ENCODE data around the gene CALD1.

The CALD1 gene

DNA sequence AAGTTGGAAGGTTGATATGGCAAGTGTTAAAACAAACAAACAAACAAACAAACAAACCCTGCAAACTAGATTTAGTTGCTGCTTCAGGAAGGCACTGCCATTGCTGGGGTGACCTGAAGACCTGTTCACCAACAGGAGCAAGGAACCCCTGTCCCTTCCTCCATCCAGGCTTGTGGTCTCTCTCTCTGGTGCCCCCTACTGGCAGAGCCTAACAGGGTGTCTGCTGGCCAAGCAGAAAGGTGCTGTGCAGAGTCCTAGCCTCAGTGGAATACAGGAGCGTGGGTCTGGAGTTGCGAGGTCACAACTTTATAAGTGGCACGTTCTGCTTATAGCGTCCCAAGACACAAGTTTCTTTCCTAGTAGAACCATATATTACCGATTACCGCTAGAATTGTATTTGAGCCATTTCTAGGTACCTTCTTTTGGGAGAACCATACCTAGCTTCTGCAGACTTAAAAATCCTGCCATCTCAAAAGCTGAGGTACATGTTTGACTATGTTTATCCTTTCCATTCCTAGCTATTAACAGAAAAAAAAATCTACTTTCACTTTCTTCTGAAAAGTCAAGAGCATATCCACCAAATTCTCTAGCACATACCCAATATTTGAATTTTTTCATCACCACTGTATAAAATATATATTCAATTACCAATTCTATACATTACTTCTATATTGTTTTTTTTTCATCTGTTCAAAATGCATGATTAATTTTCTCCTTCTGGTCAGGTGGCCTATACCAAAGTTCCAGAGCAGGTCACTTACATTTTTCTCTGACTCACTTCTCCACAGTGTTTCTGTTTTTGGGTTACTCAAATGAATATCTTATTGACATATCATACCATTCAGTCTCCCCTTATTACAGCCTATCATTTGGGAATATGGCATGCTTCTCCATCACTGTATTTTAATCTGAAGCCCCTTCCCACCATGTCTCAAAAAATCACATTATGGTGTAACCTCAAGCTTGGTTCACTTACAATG, 29.1 kb upstream of the CALD1 start:
- TF ChIP-seq, protein P1, sequence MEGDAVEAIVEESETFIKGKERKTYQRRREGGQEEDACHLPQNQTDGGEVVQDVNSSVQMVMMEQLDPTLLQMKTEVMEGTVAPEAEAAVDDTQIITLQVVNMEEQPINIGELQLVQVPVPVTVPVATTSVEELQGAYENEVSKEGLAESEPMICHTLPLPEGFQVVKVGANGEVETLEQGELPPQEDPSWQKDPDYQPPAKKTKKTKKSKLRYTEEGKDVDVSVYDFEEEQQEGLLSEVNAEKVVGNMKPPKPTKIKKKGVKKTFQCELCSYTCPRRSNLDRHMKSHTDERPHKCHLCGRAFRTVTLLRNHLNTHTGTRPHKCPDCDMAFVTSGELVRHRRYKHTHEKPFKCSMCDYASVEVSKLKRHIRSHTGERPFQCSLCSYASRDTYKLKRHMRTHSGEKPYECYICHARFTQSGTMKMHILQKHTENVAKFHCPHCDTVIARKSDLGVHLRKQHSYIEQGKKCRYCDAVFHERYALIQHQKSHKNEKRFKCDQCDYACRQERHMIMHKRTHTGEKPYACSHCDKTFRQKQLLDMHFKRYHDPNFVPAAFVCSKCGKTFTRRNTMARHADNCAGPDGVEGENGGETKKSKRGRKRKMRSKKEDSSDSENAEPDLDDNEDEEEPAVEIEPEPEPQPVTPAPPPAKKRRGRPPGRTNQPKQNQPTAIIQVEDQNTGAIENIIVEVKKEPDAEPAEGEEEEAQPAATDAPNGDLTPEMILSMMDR (IDR thresholded peaks at IDR 0.05; ENCODE audit: low read depth, low read length) = peak; percentile 70
- H3K4me3 ChIP-seq (ENCODE audit: low read depth, low read length) = no peak overlapping the region

DNA sequence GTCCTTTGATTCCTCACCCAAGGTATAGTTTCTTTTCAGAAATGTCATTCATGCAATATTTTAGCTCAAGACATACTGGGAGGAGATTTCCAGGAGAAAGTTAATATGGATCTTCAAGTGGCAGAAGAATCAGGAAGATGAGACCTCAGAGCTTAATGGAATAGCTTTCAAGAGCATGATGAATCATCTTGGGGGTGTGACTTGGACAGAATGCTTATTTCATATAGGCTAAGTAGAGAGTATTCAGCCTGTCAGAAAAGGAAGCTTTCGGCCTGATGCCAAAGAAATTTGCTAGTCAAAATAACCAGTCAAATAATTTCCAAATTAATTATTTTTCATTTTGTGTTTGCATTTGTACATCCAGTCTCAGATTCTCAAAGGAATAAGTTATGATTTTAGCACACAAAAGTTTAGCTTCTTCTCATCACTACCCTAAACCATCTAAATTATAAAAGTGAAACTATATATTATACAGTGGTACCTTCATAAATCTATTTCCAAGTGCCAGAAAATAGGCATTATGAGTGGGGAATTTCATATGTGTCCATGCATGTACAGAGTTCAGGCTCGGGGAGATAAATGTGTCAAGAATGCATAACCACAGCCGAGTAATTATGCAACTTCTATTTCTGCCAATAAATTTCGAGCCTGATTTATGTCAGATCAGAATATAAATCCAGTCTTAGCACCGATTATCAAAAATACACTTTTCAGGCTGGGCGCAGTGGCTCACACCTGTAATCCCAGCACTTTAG, 27.3 kb upstream of the CALD1 start:
- no peak overlapping the region for H3K4me3 ChIP-seq (ENCODE audit: low read depth, low read length)
- TF ChIP-seq, protein P1 (IDR thresholded peaks at IDR 0.05; ENCODE audit: low read depth, low read length) = no peak

DNA sequence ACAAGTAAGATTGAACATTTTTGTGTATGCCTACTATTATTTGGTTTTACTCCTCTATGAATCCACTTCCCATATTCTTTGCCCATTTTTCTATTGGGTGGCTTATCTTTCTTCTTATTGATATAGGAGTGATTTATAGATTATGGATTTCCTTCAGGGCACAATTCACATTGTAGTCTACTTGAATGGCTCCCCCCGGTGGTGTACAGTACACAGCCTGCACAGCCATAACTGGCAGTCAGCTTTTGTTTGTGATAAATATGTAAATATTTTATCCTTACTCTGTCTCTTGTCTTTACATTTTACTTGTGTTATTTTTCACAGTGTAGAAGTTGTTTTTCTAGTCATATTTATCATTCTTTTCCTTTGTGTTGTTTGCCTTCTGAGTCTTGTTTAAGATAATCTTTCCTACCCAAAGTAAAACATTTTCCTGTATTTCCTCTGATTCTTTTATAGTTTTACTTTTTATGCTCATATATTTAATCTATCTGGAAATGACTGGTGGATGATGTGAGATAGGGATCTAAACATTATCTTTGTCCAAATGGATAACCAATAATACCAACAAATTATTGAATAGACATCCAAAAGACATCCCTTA, 23.9 kb upstream of the CALD1 start:
- TF ChIP-seq, protein P1 (IDR thresholded peaks at IDR 0.05; ENCODE audit: low read depth, low read length) = peak; percentile 62
- no peak overlapping the region for H3K4me3 ChIP-seq (ENCODE audit: low read depth, low read length)

DNA sequence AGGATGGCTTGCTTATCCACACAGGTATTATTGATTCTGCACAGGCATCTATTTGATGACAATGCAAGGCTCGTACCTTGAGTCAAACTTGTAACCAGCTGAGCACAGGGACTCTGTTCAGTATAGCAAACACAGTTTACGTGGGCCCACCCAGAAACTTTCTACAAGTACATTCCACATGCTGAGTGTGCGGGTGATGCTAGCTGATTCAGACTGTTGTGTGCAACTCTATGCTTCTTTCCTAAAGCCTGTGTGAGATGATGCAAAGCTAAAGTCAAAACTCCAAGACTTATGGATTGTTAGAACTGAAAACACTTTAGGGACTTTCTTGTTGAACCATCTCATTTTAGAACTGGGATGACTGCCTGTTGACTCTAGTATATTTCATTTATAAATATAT, 21.5 kb upstream of the CALD1 start:
- TF ChIP-seq, protein P1 (IDR thresholded peaks at IDR 0.05; ENCODE audit: low read depth, low read length) = no peak
- H3K4me3 ChIP-seq (ENCODE audit: low read depth, low read length) = no peak overlapping the region

DNA sequence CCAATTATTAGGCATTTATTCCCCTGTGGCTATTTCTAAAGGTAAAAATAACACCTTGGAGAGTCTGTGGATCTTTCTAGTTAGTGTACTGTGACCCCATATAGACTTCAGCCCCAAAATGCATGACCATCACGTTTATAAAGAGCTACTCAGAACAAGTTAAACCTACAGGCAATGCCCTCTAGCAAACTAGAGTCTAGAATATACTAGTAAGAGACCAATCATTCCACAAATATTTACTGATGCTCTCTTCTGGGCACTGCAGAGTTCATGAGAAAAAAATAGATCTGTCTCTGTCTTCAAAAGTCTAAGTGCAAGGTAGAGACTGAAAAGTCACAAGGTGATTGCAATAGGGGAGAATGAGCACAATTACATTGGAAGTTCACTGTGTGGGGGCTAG, 20.5 kb upstream of the CALD1 start:
- TF ChIP-seq, protein P1 (IDR thresholded peaks at IDR 0.05; ENCODE audit: low read depth, low read length) = no peak
- no peak overlapping the region for H3K4me3 ChIP-seq (ENCODE audit: low read depth, low read length)

DNA sequence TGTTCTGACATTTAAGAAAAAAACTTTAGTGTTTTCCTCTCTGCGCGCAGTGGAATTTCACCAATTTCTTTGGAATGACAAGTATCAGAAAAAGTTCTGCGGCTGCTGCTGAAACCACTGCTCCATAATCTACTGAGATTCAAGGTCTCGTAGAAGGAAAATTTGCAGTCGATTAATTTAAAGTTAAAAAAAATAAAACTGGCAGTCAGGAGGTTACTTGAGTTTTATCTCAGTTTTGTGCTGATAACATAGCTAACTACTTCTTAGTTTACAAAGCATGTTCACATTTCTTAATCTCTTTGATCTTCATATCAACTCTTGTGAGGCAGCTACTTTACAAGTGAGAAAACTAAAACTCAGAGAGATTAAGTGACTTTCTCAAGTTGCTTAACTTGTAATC, 18.2 kb upstream of the CALD1 start:
- TF ChIP-seq, protein P1 (IDR thresholded peaks at IDR 0.05; ENCODE audit: low read depth, low read length) = no peak
- H3K4me3 ChIP-seq (ENCODE audit: low read depth, low read length) = no peak overlapping the region
